22Rv1 (cell line): ENCODE results near the gene ACADS.
"Not testable (repeated sequence)": the region's sequence is repeated elsewhere in the genome, so short reads cannot be mapped to it uniquely, and the experiment has no call there.

Source experiments
- H3K27ac ChIP-seq: fragments of 450-650 bp; 2 replicates; pipeline ENCODE4 v1.5.1; 2017
- ZFX ChIP-seq: fragments of 450-650 bp; IDR thresholded peaks from 2 replicates; pipeline ENCODE4 v1.6.1; 2017; ENCODE audit warnings: antibody characterized with exemption, borderline replicate concordance
- TF ChIP-seq, protein P1 (sequence below): fragments of 450-650 bp; IDR thresholded peaks from 2 replicates; pipeline ENCODE4 v1.5.1; 2017; ENCODE audit warnings: mild to moderate bottlenecking

Gene ACADS

DNA sequence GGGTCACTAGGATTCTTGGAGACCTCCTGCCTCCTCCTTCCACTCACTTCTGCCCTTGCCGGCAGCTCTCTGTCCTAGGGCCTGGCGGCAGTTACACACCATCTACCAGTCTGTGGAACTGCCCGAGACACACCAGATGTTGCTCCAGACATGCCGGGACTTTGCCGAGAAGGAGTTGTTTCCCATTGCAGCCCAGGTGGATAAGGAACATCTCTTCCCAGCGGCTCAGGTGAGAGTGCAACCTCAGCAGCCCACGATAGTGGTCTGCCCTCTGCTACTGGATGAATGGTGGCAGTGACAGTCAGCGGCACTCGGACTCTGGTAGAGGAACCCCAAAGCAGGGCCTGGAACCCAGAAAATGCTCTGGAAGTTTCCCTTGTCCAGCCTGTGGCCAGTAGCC lies 1.3 kb downstream of the ACADS start:
- TF ChIP-seq ZFX = no peak
- TF ChIP-seq, protein P1, sequence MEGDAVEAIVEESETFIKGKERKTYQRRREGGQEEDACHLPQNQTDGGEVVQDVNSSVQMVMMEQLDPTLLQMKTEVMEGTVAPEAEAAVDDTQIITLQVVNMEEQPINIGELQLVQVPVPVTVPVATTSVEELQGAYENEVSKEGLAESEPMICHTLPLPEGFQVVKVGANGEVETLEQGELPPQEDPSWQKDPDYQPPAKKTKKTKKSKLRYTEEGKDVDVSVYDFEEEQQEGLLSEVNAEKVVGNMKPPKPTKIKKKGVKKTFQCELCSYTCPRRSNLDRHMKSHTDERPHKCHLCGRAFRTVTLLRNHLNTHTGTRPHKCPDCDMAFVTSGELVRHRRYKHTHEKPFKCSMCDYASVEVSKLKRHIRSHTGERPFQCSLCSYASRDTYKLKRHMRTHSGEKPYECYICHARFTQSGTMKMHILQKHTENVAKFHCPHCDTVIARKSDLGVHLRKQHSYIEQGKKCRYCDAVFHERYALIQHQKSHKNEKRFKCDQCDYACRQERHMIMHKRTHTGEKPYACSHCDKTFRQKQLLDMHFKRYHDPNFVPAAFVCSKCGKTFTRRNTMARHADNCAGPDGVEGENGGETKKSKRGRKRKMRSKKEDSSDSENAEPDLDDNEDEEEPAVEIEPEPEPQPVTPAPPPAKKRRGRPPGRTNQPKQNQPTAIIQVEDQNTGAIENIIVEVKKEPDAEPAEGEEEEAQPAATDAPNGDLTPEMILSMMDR = no peak
- H3K27ac ChIP-seq = no peak overlapping the region

- not testable (repeated sequence) for H3K27ac ChIP-seq
These were observed 6.6 kb downstream of the ACADS start for GRCh38 chr12:120732198-120732597.

- TF ChIP-seq ZFX = no peak
- TF ChIP-seq, protein P1 = no peak
These were observed 7.9 kb downstream of the ACADS start for GRCh38 chr12:120733574-120733973.

GRCh38 chr12:120734210-120734609 lies 8.6 kb downstream of the ACADS start:
- TF ChIP-seq ZFX = no peak
- TF ChIP-seq, protein P1 = no peak
- H3K27ac ChIP-seq = no peak overlapping the region

More at GRCh38 chr12:120733574-120733973, 7.9 kb downstream of the ACADS start:
- no peak overlapping the region for H3K27ac ChIP-seq

DNA sequence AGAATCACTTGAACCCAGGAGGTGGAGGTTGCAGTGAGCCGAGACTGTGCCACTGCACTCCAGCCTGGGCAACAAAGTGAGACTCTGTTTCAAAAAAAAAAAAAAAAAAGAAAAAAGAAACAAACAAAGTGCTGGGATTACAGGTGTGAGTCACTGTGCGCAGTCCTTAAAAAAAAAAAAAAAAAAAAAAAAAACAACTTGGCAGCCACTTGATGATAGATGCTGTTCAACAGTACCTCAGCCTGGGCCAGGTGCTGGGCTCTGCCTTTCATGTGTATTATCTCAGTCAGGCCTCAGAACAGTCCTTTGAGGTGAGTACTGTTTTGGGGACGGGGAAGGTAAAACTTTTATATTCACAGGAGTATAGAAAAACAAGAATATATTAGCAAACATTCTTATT lies 9.6 kb downstream of the ACADS start:
- H3K27ac ChIP-seq = no peak overlapping the region
- no peak for TF ChIP-seq ZFX
- TF ChIP-seq, protein P1 = no peak

GRCh38 chr12:120736404-120737331 lies 11.0 kb downstream of the ACADS start:
- TF ChIP-seq ZFX = no peak
- TF ChIP-seq, protein P1 = no peak
- H3K27ac ChIP-seq = no peak overlapping the region

- H3K27ac ChIP-seq = no peak overlapping the region
- TF ChIP-seq, protein P1 = no peak
- no peak for TF ChIP-seq ZFX
These were observed 12.1 kb downstream of the ACADS start for GRCh38 chr12:120737557-120738251.
